HG02884 (cell line): ENCODE results near the gene MESP2.

Experiments
- ATAC-seq: cut with Tn5 transposase; IDR thresholded peaks from one replicate; pipeline ENCODE4 v1.9.1; 2021; ENCODE audit warnings: mild to moderate bottlenecking, moderate library complexity; ENCODE audit not compliant: unreplicated experiment

MESP2 gene

GRCh38 chr15:89799011-89799911 is 23.1 kb downstream of the MESP2 start:
- ATAC-seq: no peak

DNA sequence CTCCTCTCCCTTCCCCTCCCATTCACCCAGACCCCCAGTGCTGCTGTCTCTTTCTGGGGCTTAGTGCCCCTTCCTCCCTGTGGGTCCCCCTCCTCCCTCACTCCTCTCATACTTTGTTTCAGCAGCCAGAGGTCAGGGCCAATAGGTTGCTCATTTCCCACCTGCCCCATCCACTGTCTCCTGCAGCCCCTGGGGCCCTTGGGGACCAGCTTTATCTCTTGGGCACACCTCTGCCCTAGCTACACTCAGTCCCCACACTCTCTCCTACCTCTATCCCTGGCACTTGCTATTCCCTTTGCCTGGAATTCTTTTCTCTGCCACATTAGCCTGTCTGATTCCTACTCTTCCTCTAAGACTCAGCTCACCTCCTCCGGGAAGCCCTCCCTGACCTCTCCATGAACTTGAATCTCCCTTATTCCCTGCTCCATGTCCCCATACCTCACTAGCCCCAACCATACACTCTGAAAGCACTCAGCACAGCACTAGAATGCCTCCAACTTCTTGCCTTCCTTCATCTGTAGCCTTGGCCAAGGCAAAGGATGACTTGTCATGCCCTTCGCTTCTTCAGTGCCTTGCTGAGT is 23.9 kb downstream of the MESP2 start:
- no peak for ATAC-seq

DNA sequence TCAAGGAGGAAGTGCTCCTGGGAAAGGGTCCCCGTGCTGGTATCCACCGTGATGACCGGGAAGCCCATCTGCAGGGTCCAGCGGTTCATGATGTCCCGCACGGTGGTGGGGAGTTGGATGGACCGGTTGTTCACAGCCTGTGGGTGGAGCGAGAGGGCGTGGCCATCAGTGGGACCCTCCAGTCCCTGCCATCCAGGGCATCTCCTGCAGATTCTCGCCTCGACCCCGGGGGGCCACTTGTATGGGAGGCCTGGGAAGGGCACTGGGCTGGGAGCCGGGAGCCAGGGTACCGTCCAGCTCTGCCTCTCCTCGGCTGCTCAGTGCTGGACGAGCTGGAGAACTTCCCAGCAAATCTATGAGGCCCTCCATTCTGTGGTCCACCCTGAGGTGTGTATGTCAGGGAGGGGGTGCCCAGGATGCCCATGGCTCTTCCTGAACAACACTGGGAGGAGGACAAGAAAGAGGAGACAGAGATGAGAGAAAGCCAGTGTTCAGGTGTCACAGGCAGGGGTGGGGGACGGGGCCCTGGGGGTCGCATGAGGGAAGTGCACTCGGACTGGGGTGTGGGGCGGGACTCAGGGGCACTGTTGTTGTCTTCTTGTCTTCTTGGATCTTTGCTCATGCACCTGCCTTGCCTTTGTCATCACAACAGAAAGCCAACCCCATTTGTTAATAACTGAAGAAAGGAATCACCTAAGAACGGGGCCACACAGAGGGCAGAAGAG is 25.5 kb downstream of the MESP2 start:
- no peak for ATAC-seq

DNA sequence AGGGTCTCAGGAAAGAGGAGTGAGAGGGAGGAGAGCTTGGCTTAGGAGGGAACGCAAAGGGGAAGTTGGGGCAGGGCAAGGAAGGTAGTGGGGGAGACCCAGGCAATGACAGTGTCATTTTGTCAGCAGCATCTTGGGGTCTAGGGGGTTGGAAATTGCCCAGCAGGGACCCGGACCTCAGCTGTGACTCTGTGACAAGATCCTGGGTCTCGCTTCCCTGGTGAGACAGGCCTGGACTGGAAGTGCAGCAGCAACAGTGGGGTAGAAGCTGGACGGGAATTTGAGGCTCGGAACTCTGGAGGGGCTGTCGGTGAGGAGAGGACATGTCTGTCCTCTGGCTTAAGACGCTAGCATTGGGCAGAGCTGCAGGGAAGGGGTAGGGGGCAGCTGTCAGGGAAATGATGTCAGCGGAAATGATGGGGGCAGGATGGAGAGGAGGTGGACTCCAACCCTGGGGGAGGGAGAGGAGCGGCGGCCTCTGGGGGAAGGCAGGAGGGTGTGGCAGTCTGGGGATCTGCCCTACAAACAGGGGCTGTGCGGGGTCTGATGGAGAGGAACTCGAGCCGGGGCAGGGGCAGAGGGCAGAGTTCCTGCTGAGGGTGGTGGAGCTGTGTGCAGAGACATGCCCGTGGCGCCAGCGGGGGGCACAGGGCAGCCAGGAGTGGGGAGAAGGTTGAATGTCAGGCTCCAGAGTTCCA is 26.2 kb downstream of the MESP2 start:
- ATAC-seq: no peak

GRCh38 chr15:89802986-89803824 is 27.1 kb downstream of the MESP2 start:
- no peak for ATAC-seq

GRCh38 chr15:89803941-89804800 is 28.0 kb downstream of the MESP2 start:
- ATAC-seq: no peak

- no peak for ATAC-seq
Measured at GRCh38 chr15:89805241-89806209, 29.4 kb downstream of the MESP2 start.

GRCh38 chr15:89806210-89806558 is 30.1 kb downstream of the MESP2 start:
- no peak for ATAC-seq

DNA sequence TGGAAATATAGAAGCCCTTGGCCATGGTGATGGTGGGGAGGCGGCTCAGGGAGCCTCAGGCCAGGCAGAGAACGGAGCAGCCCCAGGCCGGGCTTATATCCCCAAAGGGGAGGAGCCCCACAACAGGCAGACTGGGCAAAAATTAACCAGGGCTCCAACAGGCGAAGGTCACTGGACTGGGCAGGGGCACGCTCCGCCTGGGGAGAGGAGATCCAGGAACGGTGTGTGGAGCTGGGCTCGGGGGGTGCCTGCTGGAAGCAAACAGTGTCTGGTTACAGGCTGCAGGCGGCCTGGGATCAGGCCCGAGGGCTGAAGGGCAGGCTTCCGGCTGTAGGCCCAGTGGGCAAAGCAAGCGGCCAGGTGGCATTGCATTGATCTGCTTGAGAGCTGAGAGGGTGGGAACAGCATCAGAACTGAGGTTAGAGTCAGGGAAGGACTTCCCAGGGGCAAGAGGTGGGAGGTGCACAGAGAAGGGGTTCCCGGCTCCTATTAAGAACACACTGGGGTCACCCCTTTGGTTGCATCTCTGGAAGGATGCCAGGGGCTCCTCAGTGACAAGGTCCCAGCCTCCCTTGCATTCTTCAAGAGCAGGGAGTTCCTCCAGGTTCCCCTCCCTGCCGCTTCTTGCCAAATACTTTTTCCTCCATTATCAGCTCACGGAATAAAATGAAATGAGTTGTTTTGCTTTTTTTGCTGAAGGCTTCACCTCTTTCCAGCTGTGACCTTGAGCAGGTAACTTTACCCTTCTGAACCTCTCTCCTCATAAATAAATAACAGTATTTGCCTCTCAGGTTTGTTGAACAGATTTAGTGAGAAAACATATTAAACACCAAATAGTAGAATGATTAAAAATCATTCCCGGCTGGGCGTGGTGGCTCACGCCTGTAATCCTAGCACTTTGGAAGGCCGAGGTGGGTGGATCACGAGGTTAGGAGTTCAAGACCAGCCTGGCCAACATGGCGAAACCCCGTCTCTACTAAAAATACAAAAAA is 30.7 kb downstream of the MESP2 start:
- no peak for ATAC-seq

GRCh38 chr15:89807689-89808088 is 31.6 kb downstream of the MESP2 start:
- no peak for ATAC-seq

GRCh38 chr15:89808160-89808870 is 32.2 kb downstream of the MESP2 start:
- ATAC-seq: no peak

DNA sequence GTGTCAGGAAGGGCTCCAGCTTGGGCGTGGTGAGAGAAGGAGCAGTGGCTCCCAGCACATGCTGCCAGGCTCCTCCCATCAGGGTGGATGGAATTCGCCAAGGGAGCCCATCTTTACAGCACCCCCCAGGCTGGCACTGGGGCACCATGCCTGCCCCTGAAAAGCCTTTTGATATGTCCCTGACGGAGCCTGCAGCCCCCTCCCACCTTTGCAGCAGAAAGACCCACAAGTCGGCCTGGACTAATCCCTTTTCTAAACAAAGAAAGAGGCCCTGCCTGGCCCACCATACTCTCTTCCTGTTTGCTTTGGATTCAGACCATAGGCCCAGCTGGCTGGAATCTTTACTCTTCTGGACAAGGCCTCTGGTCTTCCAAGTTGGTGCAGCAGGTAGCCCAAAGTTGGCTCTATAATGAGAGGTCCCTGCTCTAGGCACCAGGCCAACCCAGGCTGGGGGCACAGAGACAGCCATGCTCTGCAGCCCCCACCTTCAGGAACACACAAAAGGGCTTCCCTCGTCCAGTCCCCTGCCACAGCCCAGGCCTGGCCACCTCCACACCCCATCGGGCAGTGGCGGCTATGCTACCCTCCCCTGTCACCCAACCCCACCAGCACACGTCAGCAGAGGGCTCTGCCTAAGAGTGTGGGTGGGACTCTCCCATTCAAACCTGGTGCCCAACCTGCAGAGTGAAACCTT is 33.1 kb downstream of the MESP2 start:
- no peak for ATAC-seq

DNA sequence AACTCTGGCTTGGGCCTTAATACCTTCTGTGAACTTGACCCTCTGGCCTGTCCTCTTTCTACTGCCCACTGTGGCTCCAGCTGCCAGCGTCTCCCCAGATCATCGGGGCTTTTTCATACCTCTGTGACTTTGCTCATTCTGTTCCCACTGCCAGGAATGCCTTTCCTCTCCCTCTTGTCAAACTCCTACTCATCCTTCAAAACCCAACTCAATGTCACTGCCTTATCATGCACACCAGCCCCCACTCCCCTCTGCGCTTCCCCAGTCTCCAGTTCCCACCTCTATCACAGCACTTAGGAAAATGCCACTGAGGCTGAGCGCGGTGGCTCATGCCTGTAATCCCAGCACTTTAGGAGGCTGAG is 33.6 kb downstream of the MESP2 start:
- ATAC-seq: no peak

GRCh38 chr15:89810837-89811236 is 34.7 kb downstream of the MESP2 start:
- ATAC-seq: no peak

DNA sequence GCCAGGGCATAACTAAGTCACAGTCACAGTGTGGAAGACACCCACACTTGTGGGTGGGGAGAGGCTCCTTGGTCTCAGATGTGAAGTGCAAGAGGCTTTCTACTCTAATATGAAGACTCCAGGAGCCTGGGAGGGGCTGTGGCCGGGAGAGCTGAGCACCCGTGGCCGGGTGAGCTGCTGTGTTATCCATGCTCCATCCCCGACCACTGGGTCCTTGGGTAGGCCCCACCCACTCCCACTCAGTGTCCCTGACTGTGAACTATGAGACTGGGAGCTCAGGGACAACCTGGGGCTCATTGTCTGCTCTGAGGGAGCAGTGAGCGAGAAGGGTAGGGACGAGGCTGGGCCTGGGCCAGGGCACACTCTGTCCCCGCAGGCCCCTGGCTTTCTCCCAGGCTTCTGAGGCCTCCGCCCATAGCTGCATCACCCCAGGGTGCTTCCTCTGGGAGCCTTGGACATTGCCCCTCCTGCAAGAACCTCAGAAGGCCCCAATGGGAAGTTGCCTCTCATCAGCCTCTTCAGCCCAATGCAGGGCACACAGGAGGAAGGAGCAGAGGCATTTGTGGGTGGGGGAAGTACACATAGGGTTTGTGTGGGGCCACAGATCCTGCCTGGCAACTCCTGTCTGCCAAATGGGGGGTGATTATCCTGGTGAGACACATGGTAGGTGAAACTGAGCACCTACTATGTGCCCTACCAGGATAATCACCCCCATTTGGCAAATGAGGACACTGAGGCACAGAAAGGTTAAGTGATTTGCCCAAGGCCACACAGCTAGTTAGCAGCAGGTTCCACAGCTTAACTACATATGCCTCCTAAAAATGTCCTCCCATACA is 36.1 kb downstream of the MESP2 start:
- ATAC-seq: no peak
